Aorta (tissue), 5 donors: Measurements from ENCODE around the gene RPS15. TPM values are rescaled to one million over a fixed set of nuclear protein-coding genes. Genes with fewer than 3 reads are reported as not detected.

Experiments used
- ATAC-seq: fragments of 200-7000 bp; cut with Tn5 transposase; one replicate; pipeline ENCODE4 v1.9.1; 2022; ENCODE audit warnings: moderate library complexity; ENCODE audit not compliant: low FRiP score
- DNase-seq, 2 donors: peaks; one replicate each; pipeline ENCODE4 v3.0.0-alpha.2; 2020
- H3K27ac ChIP-seq, 2 donors: one replicate each; pipeline ENCODE4 v1.5.1; 2013; ENCODE audit warnings: low read length in 2 of 2, mild to moderate bottlenecking in 2 of 2, moderate library complexity in 2 of 2, control low read depth in 1 of 2, inconsistent platforms in 1 of 2, low read depth in 1 of 2
- H3K27me3 ChIP-seq, 2 donors: one replicate each; pipeline ENCODE4 v1.6.1; 2013; ENCODE audit warnings: control low read depth in 1 of 2, low read length in 1 of 2, mild to moderate bottlenecking in 1 of 2, moderate library complexity in 1 of 2; ENCODE audit not compliant: insufficient read depth in 2 of 2, control insufficient read depth in 1 of 2
- H3K36me3 ChIP-seq, 2 donors: one replicate each; pipeline ENCODE4 v1.6.1; 2013; ENCODE audit warnings: control low read depth in 1 of 2, low read length in 1 of 2, mild to moderate bottlenecking in 1 of 2; ENCODE audit not compliant: insufficient read depth in 2 of 2, control insufficient read depth in 1 of 2
- H3K4me1 ChIP-seq, 2 donors: one replicate each; pipeline ENCODE4 v1.6.1; 2013; ENCODE audit warnings: low read length in 2 of 2, control low read depth in 1 of 2, mild to moderate bottlenecking in 1 of 2, moderate library complexity in 1 of 2; ENCODE audit not compliant: insufficient read depth in 2 of 2, control insufficient read depth in 1 of 2
- H3K4me3 ChIP-seq, 2 donors: one replicate each; pipeline ENCODE4 v1.5.1; 2013; ENCODE audit warnings: low read length in 2 of 2, control low read depth in 1 of 2, mild to moderate bottlenecking in 1 of 2
- H3K9me3 ChIP-seq: one replicate; pipeline ENCODE4 v1.6.1; 2013; ENCODE audit warnings: mild to moderate bottlenecking, low read length; ENCODE audit not compliant: control insufficient read depth
- WGBS, 2 donors: extraction: QIAGEN DNeasy Blood & Tissue Kit; methylation state at CpG; one replicate each; pipeline ENCODE4 v1.1.7; 2013; 5-methylcytosine and 5-hydroxymethylcytosine counted together
- intact Hi-C, 2 donors: fragments of 100-400 bp; cut with DNase I; formaldehyde crosslinking; loops; one replicate each; pipeline versions ENCODE4 v1.14.2 to v1.15.0; 2022
- polyA plus RNA-seq, 2 donors: library from polyadenylated mRNA; stranded (reverse); fragments of 200-250 nt; gene quantifications; one replicate each; pipeline ENCODE4 v1.2.3, GENCODE V29; 2013
- total RNA-seq, 2 donors: library from RNA; stranded (reverse); fragmentation: NEBNext Ultra II Directional; extraction: Animal tissue kit (Norgen Biotek cat#: 25700); gene quantifications; one replicate each; pipeline ENCODE4 v1.2.1, GENCODE V29; 2021
- donor health status: healthy with polysubstance abuse.
- donor health status: Bipolar disorder and iron deficiency.
- donor health status: DM: no; HTN: no; CAD: no.
- donor health status: DM: no; HTN: no; CAD: no.
- donor health status: DM: yes; HTN: yes; CAD: no.

The RPS15 gene
- total and polyA plus RNA-seq, 4 donors = 707 to 2,878 (median 1,767) TPM

DNA sequence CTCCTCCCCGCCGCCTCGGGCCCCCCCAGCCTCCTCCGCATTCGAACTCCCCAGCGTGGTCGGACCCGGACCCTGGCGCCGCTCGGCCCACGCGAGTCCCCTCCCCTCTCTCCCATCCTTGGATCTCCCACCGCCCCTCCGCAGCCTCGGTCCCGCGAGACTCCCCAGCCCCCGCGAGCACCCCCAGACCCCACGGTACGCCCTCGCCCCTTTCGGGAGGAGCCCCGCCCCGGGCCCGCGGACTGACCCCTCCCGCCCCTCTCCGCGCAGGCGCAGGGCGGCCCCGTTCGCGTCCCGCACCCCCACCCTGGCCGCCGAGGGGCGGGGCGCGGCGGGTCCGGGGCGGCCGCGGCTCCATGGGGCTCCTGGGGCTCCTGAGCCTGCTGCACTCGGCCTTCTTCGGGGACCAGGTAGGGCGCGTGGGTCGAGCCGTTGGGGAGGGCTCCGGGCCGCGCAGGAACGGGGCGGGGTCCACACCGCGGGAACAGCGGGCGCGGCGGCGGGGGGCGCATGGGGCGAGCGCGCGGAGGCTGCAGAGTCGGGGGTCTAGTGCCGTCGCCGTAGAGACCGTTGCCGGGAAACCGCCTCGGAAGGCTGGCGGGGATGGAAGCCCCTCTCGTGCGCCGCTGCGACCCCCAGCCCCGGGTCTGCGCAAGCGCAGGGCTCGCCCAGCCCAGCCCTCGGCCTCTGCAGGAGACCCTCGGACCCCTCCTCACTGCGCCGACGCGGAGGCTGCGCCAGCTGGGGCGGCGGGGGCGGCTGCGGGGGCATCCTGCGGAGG lies 7.9 kb downstream of the RPS15 start:
- Histone ChIP-seq H3K36me3 (no peaks in the 10 kb centered on the region), H3K4me1 (no peaks in the 10 kb centered on the region), H3K4me3 (no peak overlapping the region), H3K27ac (no peak overlapping the region), H3K27me3 (no peaks in the 10 kb centered on the region), H3K9me3 (no peaks in the 10 kb centered on the region)
- intact Hi-C loops = no loop called here
- no peak for DNase-seq
- 1% methylated on average over 44 to 99 of the region's 99 CpGs for WGBS, 2 donors
- ATAC-seq = no peak

DNA sequence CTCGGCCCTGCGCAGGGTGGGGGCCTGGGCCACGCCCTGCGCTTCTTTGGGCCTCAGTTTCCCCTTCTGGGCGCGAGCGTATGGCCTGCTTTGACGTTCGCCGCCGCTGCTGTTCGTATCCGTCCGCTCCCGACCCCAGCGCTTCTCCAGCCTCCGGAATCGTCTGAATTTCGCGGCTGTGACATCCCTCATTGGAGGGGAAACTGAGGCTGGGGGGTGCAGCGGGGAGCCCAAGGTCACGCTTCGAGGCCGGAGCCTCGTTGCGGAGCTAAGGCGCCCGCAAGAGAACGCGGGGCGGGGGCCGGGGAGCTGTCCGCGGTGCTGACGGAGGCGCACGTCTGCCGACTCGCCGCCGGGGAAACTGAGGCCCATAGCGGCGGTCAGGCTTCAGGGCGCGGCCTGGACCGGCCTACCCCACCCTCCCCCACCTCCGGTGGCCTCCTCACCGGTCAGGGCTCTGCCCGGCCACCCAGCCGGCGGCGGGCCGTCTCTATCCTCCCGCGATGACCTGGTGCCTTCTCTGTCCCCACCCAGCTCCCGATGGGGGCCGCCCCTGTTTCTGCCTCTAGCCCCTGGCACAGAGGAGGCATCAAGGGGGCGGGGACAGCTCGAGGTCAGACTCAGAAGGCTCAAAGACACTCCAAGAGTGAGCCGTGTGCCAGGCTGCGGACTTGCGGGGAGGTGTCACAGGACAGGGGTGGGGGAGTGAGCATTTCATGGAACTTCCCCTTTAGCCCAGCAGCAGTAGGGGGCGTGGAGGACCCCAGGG lies 8.7 kb downstream of the RPS15 start:
- Histone ChIP-seq H3K36me3 (no peaks in the 10 kb centered on the region), H3K27me3 (no peaks in the 10 kb centered on the region), H3K4me1 (no peaks in the 10 kb centered on the region), H3K27ac (no peak overlapping the region), H3K4me3 (no peak overlapping the region), H3K9me3 (no peaks in the 10 kb centered on the region)
- ATAC-seq = no peak
- WGBS, 2 donors = 6 to 7% methylated on average over 53 to 63 of the region's 63 CpGs
- intact Hi-C loops = no loop called here
- DNase-seq = no peak

- DNase-seq (no peak), ATAC-seq (no peak)
- intact Hi-C loops = no loop called here
- 33 to 42% methylated on average over 4 of the region's 4 CpGs for WGBS, 2 donors
- Histone ChIP-seq H3K4me3 (no peak overlapping the region), H3K27me3 (no peaks in the 10 kb centered on the region), H3K36me3 (no peaks in the 10 kb centered on the region), H3K27ac (no peak overlapping the region), H3K4me1 (no peaks in the 10 kb centered on the region), H3K9me3 (no peaks in the 10 kb centered on the region)
Observed at GRCh38 chr19:1447504-1447903, 9.3 kb downstream of the RPS15 start.

DNA sequence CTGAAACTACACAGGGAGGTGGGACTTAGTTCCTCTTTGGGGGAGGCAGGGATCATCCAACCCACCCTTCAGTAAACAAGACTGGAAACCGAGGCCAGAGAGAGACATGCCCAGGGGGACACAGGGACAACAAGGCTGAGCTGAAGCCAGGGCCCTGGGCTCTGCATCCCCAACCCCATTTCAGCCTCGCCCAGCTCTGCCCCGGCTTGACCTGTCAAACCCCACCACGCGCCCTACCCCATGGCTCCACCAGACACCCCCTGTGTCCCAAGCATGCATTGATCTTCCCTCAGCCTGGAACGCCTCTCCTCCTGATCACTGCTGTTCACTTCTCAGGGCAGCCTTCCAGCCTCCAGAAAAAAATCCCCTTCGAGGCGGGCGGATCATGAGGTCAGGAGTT lies 9.7 kb downstream of the RPS15 start:
- H3K27ac ChIP-seq = no peak overlapping the region
- no peaks in the 10 kb centered on the region for H3K36me3 ChIP-seq
- no peak overlapping the region for H3K4me3 ChIP-seq
- ATAC-seq = no peak
- H3K27me3 ChIP-seq = no peaks in the 10 kb centered on the region
- intact Hi-C loops = no loop called here
- H3K4me1 ChIP-seq = no peaks in the 10 kb centered on the region
- H3K9me3 ChIP-seq = no peaks in the 10 kb centered on the region
- no peak for DNase-seq
- 88 to 89% methylated on average over 9 of the region's 9 CpGs for WGBS, 2 donors

DNA sequence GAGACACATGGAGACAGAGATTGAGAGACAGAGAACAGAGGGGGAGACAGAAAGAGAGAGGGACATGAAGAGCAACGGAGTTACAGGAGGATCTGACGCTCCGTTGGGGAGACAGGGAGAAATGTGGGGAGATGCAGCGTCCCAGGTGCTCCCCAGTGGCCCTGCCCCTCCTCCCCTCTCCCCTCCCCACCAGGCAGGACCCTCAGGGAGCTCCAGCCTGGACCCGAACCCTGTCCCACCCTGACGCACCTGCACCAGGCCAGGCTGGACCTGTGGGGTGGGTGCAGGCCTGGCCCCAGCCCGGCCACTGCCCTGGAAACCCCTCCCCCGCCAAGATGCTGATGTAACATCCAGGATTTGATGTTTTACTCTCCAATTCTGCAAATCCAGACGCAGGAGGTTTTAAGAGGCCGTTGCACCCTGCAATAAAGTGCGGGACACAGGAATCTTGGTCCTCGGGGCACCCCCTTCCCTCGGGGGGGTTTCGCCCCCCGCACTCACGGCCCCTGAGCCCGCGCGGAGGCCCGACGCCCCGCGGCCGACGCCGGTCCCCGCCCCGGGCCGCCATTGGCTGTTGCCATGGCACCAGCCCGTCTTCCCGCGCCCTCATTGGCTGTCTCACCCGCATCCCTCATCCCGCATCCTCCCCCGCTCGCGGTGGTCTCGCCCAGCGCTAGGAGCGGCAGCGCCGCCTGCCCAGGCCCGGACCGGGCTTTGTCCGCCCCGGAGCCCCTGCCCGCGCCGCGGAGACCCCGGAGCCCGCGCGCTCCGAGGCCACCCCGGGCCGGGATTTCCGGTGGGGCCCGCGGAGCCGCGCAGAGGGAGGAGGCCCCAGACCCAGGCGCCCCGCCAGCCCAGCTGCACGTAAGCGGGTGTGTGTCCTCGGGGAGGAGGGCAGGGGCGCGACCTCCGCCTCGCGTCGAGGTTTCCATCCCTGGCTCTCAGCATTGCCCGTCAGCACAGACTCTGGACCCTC lies 11.6 kb downstream of the RPS15 start, which contains the start of gene APC2:
TSS of gene APC2 (plus strand) at position 655 of the 976 bp plus-strand sequence. CDS start 2,881 bp downstream, outside the sequence.
- no peaks in the 10 kb centered on the region for H3K27me3 ChIP-seq
- no peak within 1 kb of the TSS for H3K27ac ChIP-seq
- H3K4me1 ChIP-seq = no peaks in the 10 kb centered on the region
- ATAC-seq (no peak), DNase-seq (no peak)
- no peak within 1 kb of the TSS for H3K4me3 ChIP-seq
- 4% methylated on average over 74 of the region's 74 CpGs for WGBS, 2 donors
- no peaks in the 10 kb centered on the region for H3K36me3 ChIP-seq
- intact Hi-C loops = no loop called here
- no peaks in the 10 kb centered on the region for H3K9me3 ChIP-seq

- Histone ChIP-seq H3K27me3 (no peaks in the 10 kb centered on the region), H3K9me3 (no peaks in the 10 kb centered on the region), H3K4me1 (no peaks in the 10 kb centered on the region), H3K27ac (no peak overlapping the region), H3K4me3 (no peak overlapping the region), H3K36me3 (no peaks in the 10 kb centered on the region)
- no peak for DNase-seq
- intact Hi-C loops = no loop called here
- whole genome bisulfite sequencing, 2 donors = 61 to 62% methylated on average over 22 of the region's 22 CpGs
- ATAC-seq = no peak
Observed at GRCh38 chr19:1450735-1451731, 12.8 kb downstream of the RPS15 start.

- H3K36me3 ChIP-seq = no peaks in the 10 kb centered on the region
- intact Hi-C loops = no loop called here
Observed at GRCh38 chr19:1451916-1452801, 14.0 kb downstream of the RPS15 start.

More at GRCh38 chr19:1451916-1452801, 14.0 kb downstream of the RPS15 start:
- Histone ChIP-seq H3K4me3 (no peak overlapping the region), H3K4me1 (no peaks in the 10 kb centered on the region), H3K9me3 (no peaks in the 10 kb centered on the region), H3K27ac (no peak overlapping the region), H3K27me3 (no peaks in the 10 kb centered on the region)
- ATAC-seq = no peak
- 30 to 36% methylated on average over 30 to 39 of the region's 39 CpGs for WGBS, 2 donors
- no peak for DNase-seq
